Midbrain (tissue), 1 donor: Measurements from ENCODE around the gene SRSF7.
"Not testable (repeated sequence)": the region's sequence is repeated elsewhere in the genome, so short reads cannot be mapped to it uniquely, and the experiment has no call there.

ENCODE experiments used
- DNase-seq: peaks from one replicate; lab custom pipeline; 2025; lab: John Stamatoyannopoulos, UW

Gene SRSF7

GRCh38 chr2:38731684-38732221 is 19.4 kb downstream of the SRSF7 start:
- DNase-seq: no peak

GRCh38 chr2:38731090-38731489 is 20.1 kb downstream of the SRSF7 start:
- no peak for DNase-seq

DNA sequence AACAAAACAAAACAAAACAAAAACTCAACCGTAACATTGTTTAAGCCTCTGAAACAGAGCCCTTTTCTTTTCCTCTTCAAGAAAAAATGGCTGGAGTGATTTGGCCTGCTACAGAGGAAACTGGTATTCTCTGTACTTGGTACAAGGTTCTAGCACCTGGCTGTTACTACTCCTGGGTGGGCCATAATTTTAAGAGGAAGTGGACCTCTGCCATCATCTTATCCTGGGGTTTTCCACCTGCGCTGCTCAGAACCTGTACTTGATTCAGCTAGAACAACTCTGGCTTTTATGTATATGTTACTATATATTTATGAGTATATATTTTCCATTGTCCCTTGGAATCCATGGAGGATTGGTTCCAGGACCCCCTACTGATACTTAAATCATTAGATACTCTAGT is 22.5 kb downstream of the SRSF7 start:
- DNase-seq: no peak

GRCh38 chr2:38727661-38728060 is 23.5 kb downstream of the SRSF7 start:
- no peak for DNase-seq

- no peak for DNase-seq
Observed at GRCh38 chr2:38723173-38723572, 28.0 kb downstream of the SRSF7 start.

- DNase-seq: no peak
Observed at GRCh38 chr2:38722271-38723061, 28.7 kb downstream of the SRSF7 start.

GRCh38 chr2:38720613-38721241 is 30.4 kb downstream of the SRSF7 start:
- DNase-seq: no peak

- DNase-seq: no peak
Observed at GRCh38 chr2:38719706-38720105, 31.5 kb downstream of the SRSF7 start.

- DNase-seq: no peak
Observed at GRCh38 chr2:38718601-38719000, 32.6 kb downstream of the SRSF7 start.

DNA sequence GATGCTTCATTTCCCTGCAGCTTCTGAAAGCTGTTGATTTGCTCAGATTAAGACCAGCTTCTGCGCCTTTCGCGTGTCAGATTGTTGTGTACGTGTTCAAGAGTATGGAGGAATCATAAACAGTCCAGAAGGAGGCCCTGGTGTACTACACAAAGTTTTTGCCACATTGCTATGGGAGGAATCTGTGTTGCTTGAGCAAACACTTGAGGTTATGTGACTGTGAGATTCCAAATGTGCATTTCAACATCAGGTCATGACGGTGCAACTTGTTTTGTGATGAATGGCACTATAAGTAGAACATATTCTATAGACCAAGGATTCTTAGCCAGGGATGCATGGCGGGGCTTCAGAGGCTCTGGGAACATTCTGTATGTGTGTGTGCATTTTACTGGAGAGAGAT is 35.0 kb downstream of the SRSF7 start:
- DNase-seq: no peak

DNA sequence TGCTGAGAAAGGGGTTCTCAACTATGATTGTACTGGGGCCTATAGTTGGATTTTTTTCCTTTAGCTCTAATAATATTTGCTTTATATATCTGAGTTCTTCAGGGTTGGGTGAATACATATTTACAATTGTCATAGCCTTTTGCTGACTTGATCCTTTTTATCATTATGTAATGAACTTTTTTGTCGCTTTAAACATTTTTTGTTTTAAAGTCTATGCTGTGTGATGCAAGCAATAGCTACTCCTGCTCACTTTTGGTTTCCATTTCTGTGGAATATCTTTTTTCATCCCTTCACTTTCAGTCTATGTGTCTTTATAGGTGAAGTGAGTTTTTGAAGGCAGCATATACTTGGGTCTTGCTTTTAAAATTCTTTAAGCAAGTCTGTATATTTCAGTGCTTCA is 36.2 kb downstream of the SRSF7 start:
- DNase-seq: not testable (repeated sequence)

DNA sequence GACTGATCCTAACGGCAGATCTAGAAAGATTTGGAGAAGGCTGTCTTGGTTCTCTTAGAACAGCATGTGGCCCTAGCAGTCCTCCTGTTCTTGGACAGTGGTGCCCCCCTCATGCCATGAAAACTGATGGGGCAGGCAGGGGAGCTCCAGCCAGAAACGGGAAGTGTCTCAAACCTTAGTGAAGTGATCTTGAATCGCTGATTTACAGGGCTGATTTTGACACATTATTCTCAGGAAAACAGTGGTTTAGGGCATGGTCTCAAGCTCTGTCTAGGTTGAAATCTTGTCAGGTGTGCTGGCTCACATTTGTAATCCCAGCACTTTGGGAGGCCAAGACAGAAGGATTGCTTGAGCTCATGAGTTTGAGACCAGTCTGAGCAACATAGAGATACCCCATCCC is 37.8 kb downstream of the SRSF7 start:
- no peak for DNase-seq

DNA sequence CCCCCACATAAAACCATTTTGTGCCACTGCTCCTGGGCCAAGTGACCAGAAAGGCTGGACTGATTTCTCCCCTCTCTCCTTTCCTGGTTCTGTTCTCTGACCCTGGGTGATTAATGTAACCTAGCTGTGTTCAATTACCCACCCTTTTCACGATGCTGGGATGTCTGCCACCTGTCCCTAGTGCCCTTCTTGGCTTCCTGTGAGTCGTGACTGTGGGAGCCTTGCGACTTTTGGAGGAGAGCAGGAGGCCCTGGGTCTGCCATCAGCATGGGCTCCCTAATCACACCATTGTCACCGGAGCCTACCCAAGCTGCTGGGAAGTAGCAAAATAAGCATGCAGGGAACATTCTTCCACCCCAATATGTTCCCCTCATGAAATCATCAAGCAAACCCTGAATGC is 38.3 kb downstream of the SRSF7 start:
- DNase-seq: no peak

GRCh38 chr2:38712413-38712812 is 38.7 kb downstream of the SRSF7 start:
- DNase-seq: no peak

GRCh38 chr2:38711558-38711957 is 39.6 kb downstream of the SRSF7 start:
- no peak for DNase-seq

DNA sequence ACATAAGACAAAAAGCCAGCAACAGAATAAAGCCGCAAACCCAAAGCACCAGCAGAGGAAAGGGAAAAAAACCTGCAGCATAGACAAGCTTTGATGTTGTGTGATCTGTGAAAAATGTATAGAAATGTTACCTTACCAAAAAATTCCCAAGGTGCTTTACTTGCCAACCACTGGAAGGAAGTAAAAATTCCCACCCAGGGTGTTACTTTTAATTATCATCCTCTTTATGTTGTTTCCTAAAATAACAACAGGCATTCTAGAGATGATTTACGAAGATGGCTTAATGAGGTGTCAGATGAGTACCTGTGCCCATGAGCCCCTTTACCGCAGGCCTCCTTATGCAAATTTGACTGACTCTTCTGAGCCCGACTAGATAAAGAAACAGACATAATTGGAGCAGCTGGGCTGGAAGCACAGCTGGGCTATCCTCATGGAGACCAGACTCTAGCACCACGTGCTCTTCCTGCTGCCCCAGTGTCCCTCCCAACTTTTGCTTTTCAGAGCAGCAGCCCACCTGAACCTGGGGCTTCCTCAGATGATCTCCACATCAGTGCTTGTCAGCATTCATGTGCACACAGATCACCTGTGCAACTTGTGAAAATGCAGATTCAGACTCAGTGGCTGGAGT is 41.5 kb downstream of the SRSF7 start:
- no peak for DNase-seq

- no peak for DNase-seq
Observed at GRCh38 chr2:38708900-38709566, 42.1 kb downstream of the SRSF7 start.

- DNase-seq: not testable (repeated sequence)
Observed at GRCh38 chr2:38708491-38708890, 42.7 kb downstream of the SRSF7 start.

- no peak for DNase-seq
Observed at GRCh38 chr2:38706846-38707345, 44.3 kb downstream of the SRSF7 start.

DNA sequence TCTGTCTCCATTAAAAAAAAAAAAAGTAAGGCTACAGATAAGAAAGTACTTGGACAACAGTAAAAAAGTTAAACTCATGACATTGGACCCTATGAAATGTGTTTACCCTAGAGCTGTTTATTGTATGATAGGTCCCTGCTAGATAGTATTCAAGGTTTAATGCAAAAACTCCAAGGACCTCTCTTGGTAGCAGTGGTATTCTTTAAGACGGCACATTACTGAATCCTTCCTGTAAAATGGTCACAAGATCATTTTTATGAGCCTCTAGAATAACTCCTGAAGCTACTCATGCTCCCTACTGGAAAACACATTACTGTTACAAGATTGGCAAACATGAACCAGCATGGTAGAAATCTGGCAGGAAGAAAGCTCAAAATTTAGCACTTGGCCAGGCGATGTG is 46.5 kb downstream of the SRSF7 start:
- DNase-seq: no peak

DNA sequence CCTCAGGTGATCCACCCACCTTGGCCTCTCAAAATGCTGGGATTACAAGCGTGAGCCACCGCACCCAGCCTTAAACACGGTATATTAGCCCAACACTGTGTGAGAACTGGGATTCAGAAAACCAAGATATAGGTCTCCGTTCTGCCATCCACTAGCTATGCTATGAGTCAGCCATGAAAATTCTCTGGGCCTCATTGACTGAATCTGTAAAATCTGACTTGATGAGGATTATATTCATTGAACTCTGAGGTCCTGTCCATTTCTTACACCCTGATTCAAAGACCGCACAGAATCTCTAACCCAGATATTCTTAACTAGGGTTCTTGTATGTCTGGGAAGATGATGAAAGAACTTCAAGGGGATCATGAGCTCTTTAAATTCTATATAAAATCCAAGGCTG is 47.8 kb downstream of the SRSF7 start:
- DNase-seq: not testable (repeated sequence)

- DNase-seq: no peak
Observed at GRCh38 chr2:38702413-38702812, 48.7 kb downstream of the SRSF7 start.
